ENCODE data around the gene LIMS1.

The LIMS1 gene

GRCh38 chr2:108612153-108612513 lies 77.9 kb downstream of the LIMS1 start:
- Histone ChIP-seq H3K4me1 (ENCODE audit: control insufficient read depth in 5 of 5, insufficient read depth in 5 of 5, low read length in 5 of 5) (peaks cover 3 to 31% (median 20%) of the 10 kb centered on the region in 5 donors), H3K4me3 (ENCODE audit: low read depth in 1 of 5, low read length in 5 of 5) (no peak overlapping the region), H3K9me3 (ENCODE audit: control insufficient read depth in 5 of 5, low read length in 5 of 5) (no peaks in the 10 kb centered on the region), H3K27me3 (ENCODE audit: control insufficient read depth in 5 of 5, insufficient read depth in 4 of 5, low read length in 5 of 5) (no peaks in the 10 kb centered on the region), H3K36me3 (ENCODE audit: control insufficient read depth in 5 of 5, insufficient read depth in 5 of 5, low read length in 5 of 5) (peaks cover 0 to 8% (median 0%) of the 10 kb centered on the region in 5 donors), H3K27ac (ENCODE audit: low read depth, low read length) (no peak overlapping the region), H3K9ac (ENCODE audit: low read length in 5 of 5) (no peak overlapping the region)

GRCh38 chr2:108612514-108613183 lies 78.4 kb downstream of the LIMS1 start:
- Histone ChIP-seq H3K9me3 (ENCODE audit: control insufficient read depth in 5 of 5, low read length in 5 of 5) (no peaks in the 10 kb centered on the region), H3K36me3 (ENCODE audit: control insufficient read depth in 5 of 5, insufficient read depth in 5 of 5, low read length in 5 of 5) (peaks cover 0 to 8% (median 0%) of the 10 kb centered on the region in 5 donors), H3K27me3 (ENCODE audit: control insufficient read depth in 5 of 5, insufficient read depth in 4 of 5, low read length in 5 of 5) (no peaks in the 10 kb centered on the region), H3K4me1 (ENCODE audit: control insufficient read depth in 5 of 5, insufficient read depth in 5 of 5, low read length in 5 of 5) (peaks cover 3 to 30% (median 21%) of the 10 kb centered on the region in 5 donors), H3K9ac (ENCODE audit: low read length in 5 of 5) (no peak overlapping the region), H3K4me3 (ENCODE audit: low read depth in 1 of 5, low read length in 5 of 5) (no peak overlapping the region), H3K27ac (ENCODE audit: low read depth, low read length) (no peak overlapping the region)

GRCh38 chr2:108613261-108614042 lies 79.2 kb downstream of the LIMS1 start:
- H3K27ac ChIP-seq (ENCODE audit: low read depth, low read length) = no peak overlapping the region

GRCh38 chr2:108614043-108614545 lies 79.8 kb downstream of the LIMS1 start:
- no peak overlapping the region for H3K27ac ChIP-seq (ENCODE audit: low read depth, low read length)

More at GRCh38 chr2:108613261-108614042, 79.2 kb downstream of the LIMS1 start:
- peaks cover 0 to 8% (median 0%) of the 10 kb centered on the region in 5 donors for H3K36me3 ChIP-seq (ENCODE audit: control insufficient read depth in 5 of 5, insufficient read depth in 5 of 5, low read length in 5 of 5)
- no peaks in the 10 kb centered on the region for H3K27me3 ChIP-seq (ENCODE audit: control insufficient read depth in 5 of 5, insufficient read depth in 4 of 5, low read length in 5 of 5)
- H3K4me1 ChIP-seq (ENCODE audit: control insufficient read depth in 5 of 5, insufficient read depth in 5 of 5, low read length in 5 of 5) = peaks cover 3 to 30% (median 21%) of the 10 kb centered on the region in 5 donors
- H3K9me3 ChIP-seq (ENCODE audit: control insufficient read depth in 5 of 5, low read length in 5 of 5) = no peaks in the 10 kb centered on the region
- peak overlapping the region in 1 of 5 donors; percentile 22 for H3K9ac ChIP-seq (ENCODE audit: low read length in 5 of 5)
- no peak overlapping the region for H3K4me3 ChIP-seq (ENCODE audit: low read depth in 1 of 5, low read length in 5 of 5)

GRCh38 chr2:108614659-108615058 lies 80.4 kb downstream of the LIMS1 start:
- H3K9me3 ChIP-seq (ENCODE audit: control insufficient read depth in 5 of 5, low read length in 5 of 5) = no peaks in the 10 kb centered on the region
- H3K9ac ChIP-seq (ENCODE audit: low read length in 5 of 5) = no peak overlapping the region
- no peaks in the 10 kb centered on the region for H3K27me3 ChIP-seq (ENCODE audit: control insufficient read depth in 5 of 5, insufficient read depth in 4 of 5, low read length in 5 of 5)
- peaks cover 5 to 31% (median 24%) of the 10 kb centered on the region in 5 donors for H3K4me1 ChIP-seq (ENCODE audit: control insufficient read depth in 5 of 5, insufficient read depth in 5 of 5, low read length in 5 of 5)
- H3K4me3 ChIP-seq (ENCODE audit: low read depth in 1 of 5, low read length in 5 of 5) = no peak overlapping the region
- peaks cover 0 to 2% (median 0%) of the 10 kb centered on the region in 5 donors for H3K36me3 ChIP-seq (ENCODE audit: control insufficient read depth in 5 of 5, insufficient read depth in 5 of 5, low read length in 5 of 5)
- H3K27ac ChIP-seq (ENCODE audit: low read depth, low read length) = no peak overlapping the region

More at GRCh38 chr2:108614043-108614545, 79.8 kb downstream of the LIMS1 start:
- peak overlapping the region in 1 of 5 donors; percentile 22 for H3K9ac ChIP-seq (ENCODE audit: low read length in 5 of 5)
- peaks cover 0 to 7% (median 0%) of the 10 kb centered on the region in 5 donors for H3K36me3 ChIP-seq (ENCODE audit: control insufficient read depth in 5 of 5, insufficient read depth in 5 of 5, low read length in 5 of 5)
- peaks cover 5 to 30% (median 24%) of the 10 kb centered on the region in 5 donors for H3K4me1 ChIP-seq (ENCODE audit: control insufficient read depth in 5 of 5, insufficient read depth in 5 of 5, low read length in 5 of 5)
- no peaks in the 10 kb centered on the region for H3K27me3 ChIP-seq (ENCODE audit: control insufficient read depth in 5 of 5, insufficient read depth in 4 of 5, low read length in 5 of 5)
- H3K9me3 ChIP-seq (ENCODE audit: control insufficient read depth in 5 of 5, low read length in 5 of 5) = no peaks in the 10 kb centered on the region
- no peak overlapping the region for H3K4me3 ChIP-seq (ENCODE audit: low read depth in 1 of 5, low read length in 5 of 5)

- Histone ChIP-seq H3K9me3 (ENCODE audit: control insufficient read depth in 5 of 5, low read length in 5 of 5) (no peaks in the 10 kb centered on the region), H3K9ac (ENCODE audit: low read length in 5 of 5) (no peak overlapping the region), H3K4me3 (ENCODE audit: low read depth in 1 of 5, low read length in 5 of 5) (no peak overlapping the region), H3K4me1 (ENCODE audit: control insufficient read depth in 5 of 5, insufficient read depth in 5 of 5, low read length in 5 of 5) (peaks cover 5 to 41% (median 32%) of the 10 kb centered on the region in 5 donors), H3K36me3 (ENCODE audit: control insufficient read depth in 5 of 5, insufficient read depth in 5 of 5, low read length in 5 of 5) (peaks cover 0 to 2% (median 0%) of the 10 kb centered on the region in 5 donors), H3K27ac (ENCODE audit: low read depth, low read length) (no peak overlapping the region), H3K27me3 (ENCODE audit: control insufficient read depth in 5 of 5, insufficient read depth in 4 of 5, low read length in 5 of 5) (no peaks in the 10 kb centered on the region)
Observed at GRCh38 chr2:108615480-108616090, 81.3 kb downstream of the LIMS1 start.

- Histone ChIP-seq H3K27ac (ENCODE audit: low read depth, low read length) (no peak overlapping the region), H3K9ac (ENCODE audit: low read length in 5 of 5) (no peak overlapping the region), H3K4me1 (ENCODE audit: control insufficient read depth in 5 of 5, insufficient read depth in 5 of 5, low read length in 5 of 5) (peaks cover 5 to 48% (median 39%) of the 10 kb centered on the region in 5 donors)
Observed at GRCh38 chr2:108616318-108616717, 82.0 kb downstream of the LIMS1 start.

GRCh38 chr2:108616751-108617161 lies 82.5 kb downstream of the LIMS1 start:
- Histone ChIP-seq H3K27me3 (ENCODE audit: control insufficient read depth in 5 of 5, insufficient read depth in 4 of 5, low read length in 5 of 5) (no peaks in the 10 kb centered on the region), H3K4me3 (ENCODE audit: low read depth in 1 of 5, low read length in 5 of 5) (no peak overlapping the region), H3K27ac (ENCODE audit: low read depth, low read length) (no peak overlapping the region), H3K36me3 (ENCODE audit: control insufficient read depth in 5 of 5, insufficient read depth in 5 of 5, low read length in 5 of 5) (peaks cover 0 to 2% (median 0%) of the 10 kb centered on the region in 5 donors), H3K9me3 (ENCODE audit: control insufficient read depth in 5 of 5, low read length in 5 of 5) (no peaks in the 10 kb centered on the region), H3K4me1 (ENCODE audit: control insufficient read depth in 5 of 5, insufficient read depth in 5 of 5, low read length in 5 of 5) (peaks cover 5 to 52% (median 44%) of the 10 kb centered on the region in 5 donors), H3K9ac (ENCODE audit: low read length in 5 of 5) (no peak overlapping the region)

More at GRCh38 chr2:108616318-108616717, 82.0 kb downstream of the LIMS1 start:
- no peaks in the 10 kb centered on the region for H3K27me3 ChIP-seq (ENCODE audit: control insufficient read depth in 5 of 5, insufficient read depth in 4 of 5, low read length in 5 of 5)
- H3K36me3 ChIP-seq (ENCODE audit: control insufficient read depth in 5 of 5, insufficient read depth in 5 of 5, low read length in 5 of 5) = peaks cover 0 to 2% (median 0%) of the 10 kb centered on the region in 5 donors
- no peak overlapping the region for H3K4me3 ChIP-seq (ENCODE audit: low read depth in 1 of 5, low read length in 5 of 5)
- no peaks in the 10 kb centered on the region for H3K9me3 ChIP-seq (ENCODE audit: control insufficient read depth in 5 of 5, low read length in 5 of 5)

GRCh38 chr2:108617617-108618016 lies 83.3 kb downstream of the LIMS1 start:
- Histone ChIP-seq H3K4me1 (ENCODE audit: control insufficient read depth in 5 of 5, insufficient read depth in 5 of 5, low read length in 5 of 5) (peaks cover 5 to 52% (median 44%) of the 10 kb centered on the region in 5 donors), H3K9me3 (ENCODE audit: control insufficient read depth in 5 of 5, low read length in 5 of 5) (no peaks in the 10 kb centered on the region), H3K4me3 (ENCODE audit: low read depth in 1 of 5, low read length in 5 of 5) (no peak overlapping the region), H3K27ac (ENCODE audit: low read depth, low read length) (no peak overlapping the region), H3K36me3 (ENCODE audit: control insufficient read depth in 5 of 5, insufficient read depth in 5 of 5, low read length in 5 of 5) (peaks cover 0 to 2% (median 0%) of the 10 kb centered on the region in 5 donors), H3K27me3 (ENCODE audit: control insufficient read depth in 5 of 5, insufficient read depth in 4 of 5, low read length in 5 of 5) (no peaks in the 10 kb centered on the region), H3K9ac (ENCODE audit: low read length in 5 of 5) (no peak overlapping the region)

Data from subcutaneous abdominal adipose tissue (tissue), 5 donors.